ENCODE measurements around the gene C17orf58. TPM values are rescaled to one million over a fixed set of nuclear protein-coding genes. Genes with fewer than 3 reads are reported as not detected.
"Not testable (repeated sequence)": the region's sequence is repeated elsewhere in the genome, so short reads cannot be mapped to it uniquely, and the experiment has no call there.

Gene C17orf58
- total RNA-seq, 4 donors from 2014 or later, result 0.80 to 19.5 (median 8.1) TPM

DNA sequence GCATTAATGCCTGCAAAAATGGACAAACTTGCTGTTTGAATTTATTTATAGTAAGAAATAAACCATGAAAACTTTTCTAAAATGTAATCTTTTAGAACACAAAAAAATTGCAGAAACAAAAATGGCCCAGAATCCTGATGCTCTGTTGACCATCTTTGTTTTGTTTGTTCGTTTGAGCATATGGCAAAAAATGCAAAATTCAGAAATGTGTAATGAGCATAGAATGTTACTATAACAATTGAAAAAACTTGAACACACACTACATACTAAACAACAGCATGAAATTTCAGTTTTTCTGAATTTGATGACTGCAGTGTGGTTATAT lies 38.1 kb upstream of the C17orf58 start:
- Histone ChIP-seq H3K27me3 (no peaks in the 10 kb centered on the region), H3K4me3 (peak overlapping the region in 2 of 4 donors; percentile 29 to 38), H3K27ac (no peak overlapping the region), H3K4me1 (peaks cover 3 to 17% (median 9%) of the 10 kb centered on the region in 4 donors), H3K36me3 (peaks cover 0 to 9% (median 0%) of the 10 kb centered on the region in 4 donors), H3K9me3 (no peaks in the 10 kb centered on the region)
- intact Hi-C loops (cut with DNase I; ENCODE audit: low total_unique reads), result no loop called here
- TF ChIP-seq POLR2A (IDR thresholded peaks at IDR 0.05), result no peak
- no peak for TF ChIP-seq POLR2AphosphoS5 (IDR thresholded peaks at IDR 0.05)
- no peak for TF ChIP-seq EP300 (IDR thresholded peaks at IDR 0.05; ENCODE audit: low read depth)
- TF ChIP-seq, protein P1, sequence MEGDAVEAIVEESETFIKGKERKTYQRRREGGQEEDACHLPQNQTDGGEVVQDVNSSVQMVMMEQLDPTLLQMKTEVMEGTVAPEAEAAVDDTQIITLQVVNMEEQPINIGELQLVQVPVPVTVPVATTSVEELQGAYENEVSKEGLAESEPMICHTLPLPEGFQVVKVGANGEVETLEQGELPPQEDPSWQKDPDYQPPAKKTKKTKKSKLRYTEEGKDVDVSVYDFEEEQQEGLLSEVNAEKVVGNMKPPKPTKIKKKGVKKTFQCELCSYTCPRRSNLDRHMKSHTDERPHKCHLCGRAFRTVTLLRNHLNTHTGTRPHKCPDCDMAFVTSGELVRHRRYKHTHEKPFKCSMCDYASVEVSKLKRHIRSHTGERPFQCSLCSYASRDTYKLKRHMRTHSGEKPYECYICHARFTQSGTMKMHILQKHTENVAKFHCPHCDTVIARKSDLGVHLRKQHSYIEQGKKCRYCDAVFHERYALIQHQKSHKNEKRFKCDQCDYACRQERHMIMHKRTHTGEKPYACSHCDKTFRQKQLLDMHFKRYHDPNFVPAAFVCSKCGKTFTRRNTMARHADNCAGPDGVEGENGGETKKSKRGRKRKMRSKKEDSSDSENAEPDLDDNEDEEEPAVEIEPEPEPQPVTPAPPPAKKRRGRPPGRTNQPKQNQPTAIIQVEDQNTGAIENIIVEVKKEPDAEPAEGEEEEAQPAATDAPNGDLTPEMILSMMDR (IDR thresholded peaks at IDR 0.05), result no peak
- no peak for DNase-seq
- 44 to 63% methylated on average over 1 of the region's 1 CpG for WGBS, 2 donors (ENCODE audit: low coverage in 1 of 2)
- in situ Hi-C loops (cut with MboI; ENCODE audit: low pct_ligation_motif_present in 1 of 4, low pct_unique_long_range_greater_than_20kb in 1 of 4, low sequenced_read_pairs in 3 of 4), result no loop called here

DNA sequence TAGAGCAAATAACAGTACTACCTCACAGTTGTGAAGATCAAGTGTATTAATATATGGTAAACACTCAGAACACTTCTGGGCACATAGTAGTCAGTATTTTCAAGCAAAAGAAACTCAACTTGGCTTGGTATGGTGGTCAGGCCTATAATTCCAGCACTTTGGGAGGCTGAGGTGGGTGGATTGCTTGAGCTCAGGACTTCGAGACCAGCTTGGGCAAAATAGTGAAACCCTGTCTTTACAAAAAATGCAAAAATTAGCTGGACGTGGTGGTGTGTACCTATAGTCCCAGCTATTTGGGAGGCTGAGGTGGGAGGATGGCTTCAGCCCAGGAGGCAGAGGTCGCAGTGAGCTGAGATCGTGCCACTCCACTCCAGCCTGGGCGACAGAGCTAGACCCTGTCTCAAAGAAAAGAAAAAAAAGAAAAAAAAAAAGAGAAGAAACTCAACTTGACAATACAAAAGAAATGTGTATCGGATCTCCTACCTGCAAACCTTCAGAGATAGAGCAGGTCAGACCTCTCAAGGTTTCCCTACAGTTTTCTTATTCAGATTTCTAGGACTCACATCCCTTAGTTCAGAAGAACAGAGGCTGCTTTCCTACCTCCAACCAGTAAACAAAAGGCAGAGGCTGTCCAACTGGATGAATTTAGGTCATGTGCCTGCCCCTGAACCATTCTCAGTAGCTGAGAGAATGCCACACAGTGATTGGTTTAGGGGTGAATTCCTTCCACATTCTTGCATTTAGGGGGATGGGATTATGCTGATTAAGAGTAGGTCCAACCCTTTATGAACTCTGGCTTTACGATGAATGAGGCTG lies 37.6 kb upstream of the C17orf58 start:
- peaks cover 0 to 5% (median 0%) of the 10 kb centered on the region in 4 donors for H3K36me3 ChIP-seq
- intact Hi-C loops (cut with DNase I; ENCODE audit: low total_unique reads), result no loop called here
- TF ChIP-seq POLR2AphosphoS5 (IDR thresholded peaks at IDR 0.05) (no peak), POLR2A (IDR thresholded peaks at IDR 0.05) (no peak), EP300 (IDR thresholded peaks at IDR 0.05; ENCODE audit: low read depth) (no peak)
- TF ChIP-seq, protein P1 (IDR thresholded peaks at IDR 0.05), result no peak
- H3K27ac ChIP-seq, result no peak overlapping the region
- WGBS, 2 donors (ENCODE audit: low coverage in 1 of 2), result 67 to 78% methylated on average over 2 to 7 of the region's 7 CpGs
- no peaks in the 10 kb centered on the region for H3K9me3 ChIP-seq
- no peak overlapping the region for H3K4me3 ChIP-seq
- in situ Hi-C loops (cut with MboI; ENCODE audit: low pct_ligation_motif_present in 1 of 4, low pct_unique_long_range_greater_than_20kb in 1 of 4, low sequenced_read_pairs in 3 of 4), result no loop called here
- H3K27me3 ChIP-seq, result no peaks in the 10 kb centered on the region
- peaks cover 3 to 17% (median 9%) of the 10 kb centered on the region in 4 donors for H3K4me1 ChIP-seq
- DNase-seq, result no peak

DNA sequence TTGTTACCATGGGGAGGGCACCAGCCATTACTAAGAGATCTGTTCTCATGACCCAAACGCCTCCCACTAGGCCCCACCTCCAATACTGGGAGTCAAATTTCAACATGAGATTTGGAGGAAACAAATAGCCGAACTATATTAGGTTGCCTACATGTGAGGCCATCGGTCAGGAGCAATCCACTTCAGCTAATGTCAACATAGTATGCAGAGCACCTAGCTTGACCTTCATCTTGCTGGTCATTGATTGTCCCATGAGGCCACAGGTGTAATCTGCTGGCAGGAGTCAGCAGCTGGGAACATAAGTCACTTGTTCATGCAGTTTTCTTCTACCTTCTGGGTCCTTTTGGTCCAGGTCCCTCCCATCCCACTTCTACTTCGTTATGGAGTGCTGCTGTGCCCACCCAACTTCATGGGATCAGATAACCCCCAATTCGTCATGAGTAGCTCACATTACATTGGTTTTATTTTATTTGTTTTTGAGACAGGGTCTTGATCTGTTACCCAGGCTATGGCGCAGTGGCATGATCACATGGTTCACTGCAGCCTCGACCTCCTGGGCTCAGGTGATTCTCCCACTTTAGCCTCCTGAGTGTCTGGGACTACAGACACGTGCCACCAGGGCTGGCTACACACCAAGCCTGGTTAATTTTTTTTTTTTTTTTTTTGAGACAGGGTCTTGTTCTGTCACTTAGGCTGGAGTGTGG lies 33.4 kb upstream of the C17orf58 start:
- peaks cover 0 to 2% (median under 1%) of the 10 kb centered on the region in 4 donors for H3K4me1 ChIP-seq
- 68 to 69% methylated on average over 4 to 8 of the region's 8 CpGs for WGBS, 2 donors (ENCODE audit: low coverage in 1 of 2)
- intact Hi-C loops (cut with DNase I; ENCODE audit: low total_unique reads), result no loop called here
- in situ Hi-C loops (cut with MboI; ENCODE audit: low pct_ligation_motif_present in 1 of 4, low pct_unique_long_range_greater_than_20kb in 1 of 4, low sequenced_read_pairs in 3 of 4), result no loop called here
- no peak overlapping the region for H3K27ac ChIP-seq
- H3K27me3 ChIP-seq, result no peaks in the 10 kb centered on the region
- H3K9me3 ChIP-seq, result no peaks in the 10 kb centered on the region
- TF ChIP-seq EP300 (IDR thresholded peaks at IDR 0.05; ENCODE audit: low read depth) (no peak), POLR2AphosphoS5 (IDR thresholded peaks at IDR 0.05) (no peak), POLR2A (IDR thresholded peaks at IDR 0.05) (no peak)
- TF ChIP-seq, protein P1 (IDR thresholded peaks at IDR 0.05), result no peak
- no peak for DNase-seq
- no peaks in the 10 kb centered on the region for H3K36me3 ChIP-seq
- no peak overlapping the region for H3K4me3 ChIP-seq

DNA sequence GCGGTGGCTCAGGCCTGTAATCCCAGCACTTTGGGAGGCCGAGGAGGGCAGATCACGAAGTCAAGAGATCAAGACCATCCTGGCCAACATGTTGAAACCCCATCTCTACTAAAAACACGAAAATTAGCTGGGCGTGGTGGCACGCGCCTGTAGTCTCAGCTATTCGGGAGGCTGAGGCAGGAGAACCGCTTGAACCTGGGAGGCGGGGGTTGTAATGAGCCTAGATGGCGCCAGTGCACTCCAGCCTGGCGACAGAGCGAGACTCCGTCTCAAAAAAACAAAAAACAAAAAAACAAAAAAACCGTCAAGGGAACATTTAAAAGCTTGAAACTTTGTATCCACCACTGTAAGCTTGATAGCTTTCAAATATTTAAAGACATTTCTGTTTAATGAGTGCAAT lies 26.3 kb upstream of the C17orf58 start:
- DNase-seq; in situ Hi-C loops (cut with MboI; ENCODE audit: low pct_ligation_motif_present in 1 of 4, low pct_unique_long_range_greater_than_20kb in 1 of 4, low sequenced_read_pairs in 3 of 4); H3K9me3 ChIP-seq; H3K4me1 ChIP-seq; intact Hi-C loops (cut with DNase I; ENCODE audit: low total_unique reads); H3K4me3 ChIP-seq; H3K36me3 ChIP-seq; H3K27ac ChIP-seq; H3K27me3 ChIP-seq: not testable (repeated sequence)
- 95 to 99% methylated on average over 7 to 15 of the region's 15 CpGs for WGBS, 2 donors (ENCODE audit: low coverage in 1 of 2)
